Stimulated activated CD8-positive, alpha-beta memory T cell treated with anti-CD3 and anti-CD28 coated beads, Interleukin-12 subunit alpha, Interleukin-12 subunit beta, amount 100 ng/mL, for 24 hours (primary cell): ENCODE measurements around the gene TGM2.

Source experiments
- DNase-seq: peaks from one replicate; pipeline ENCODE4 v3.0.0-alpha.2; 2020; ENCODE audit errors: extremely low read depth

The TGM2 gene

DNA sequence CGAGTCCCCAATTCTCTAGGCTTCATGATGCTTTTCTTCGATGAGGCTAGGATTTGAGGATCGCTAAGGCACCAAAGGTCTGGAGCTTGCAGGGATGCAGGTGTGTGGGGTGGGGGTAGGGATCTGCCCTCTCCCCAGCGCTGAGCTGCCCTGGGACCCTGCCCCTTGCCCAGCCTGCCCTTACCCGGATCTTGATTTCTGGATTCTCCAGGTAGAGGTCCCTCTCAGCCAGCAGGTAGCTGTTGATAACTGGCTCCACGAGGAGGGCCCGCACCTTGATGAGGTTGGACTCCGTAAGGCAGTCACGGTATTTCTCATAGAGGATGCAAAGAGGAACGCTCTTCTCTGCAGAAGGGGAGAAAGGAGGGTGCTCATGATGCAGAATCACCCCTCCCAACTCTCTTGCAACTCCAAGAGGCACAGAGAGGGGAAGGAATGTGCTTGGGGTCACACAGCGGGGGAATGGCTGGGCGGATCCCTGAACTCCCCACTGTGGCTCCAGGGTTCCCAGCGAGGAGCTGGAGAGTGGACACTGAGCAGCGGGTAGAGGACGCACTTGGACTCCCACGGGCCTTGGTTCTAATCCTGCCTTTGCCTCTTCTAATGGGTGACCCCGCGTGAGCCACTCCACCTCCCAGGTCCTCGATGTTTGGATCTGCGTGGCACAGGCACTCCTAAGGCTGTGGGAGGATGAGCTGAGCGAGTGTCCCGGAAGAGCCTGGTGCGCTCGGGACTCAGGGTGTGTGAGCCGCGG is 32.7 kb downstream of the TGM2 start:
- DNase-seq: no peak

DNA sequence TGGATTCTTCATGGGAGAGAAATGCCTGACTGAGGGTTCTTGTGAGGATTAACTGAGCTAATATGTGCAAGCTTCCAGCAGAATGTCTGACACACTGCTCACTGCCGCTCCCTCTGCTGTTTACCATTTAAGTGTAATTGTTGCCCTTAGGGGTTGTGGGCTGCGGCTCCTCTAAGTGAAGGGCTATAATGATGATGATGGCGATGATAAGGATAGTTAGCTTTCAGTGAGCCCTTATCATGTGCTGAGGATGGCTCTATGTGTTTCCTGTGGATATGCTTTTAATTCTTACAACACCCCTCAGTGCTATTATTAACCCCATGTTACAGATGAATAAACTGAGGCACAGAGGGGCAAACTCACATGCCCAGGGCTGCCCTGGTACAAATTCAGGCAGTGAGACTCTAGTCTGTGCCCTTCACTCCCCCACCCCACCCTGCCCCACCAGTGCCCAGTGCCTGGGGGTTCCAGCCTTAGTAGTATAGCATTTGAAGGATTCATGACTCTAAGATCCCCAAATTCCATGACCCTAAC is 33.4 kb downstream of the TGM2 start:
- no peak for DNase-seq

DNA sequence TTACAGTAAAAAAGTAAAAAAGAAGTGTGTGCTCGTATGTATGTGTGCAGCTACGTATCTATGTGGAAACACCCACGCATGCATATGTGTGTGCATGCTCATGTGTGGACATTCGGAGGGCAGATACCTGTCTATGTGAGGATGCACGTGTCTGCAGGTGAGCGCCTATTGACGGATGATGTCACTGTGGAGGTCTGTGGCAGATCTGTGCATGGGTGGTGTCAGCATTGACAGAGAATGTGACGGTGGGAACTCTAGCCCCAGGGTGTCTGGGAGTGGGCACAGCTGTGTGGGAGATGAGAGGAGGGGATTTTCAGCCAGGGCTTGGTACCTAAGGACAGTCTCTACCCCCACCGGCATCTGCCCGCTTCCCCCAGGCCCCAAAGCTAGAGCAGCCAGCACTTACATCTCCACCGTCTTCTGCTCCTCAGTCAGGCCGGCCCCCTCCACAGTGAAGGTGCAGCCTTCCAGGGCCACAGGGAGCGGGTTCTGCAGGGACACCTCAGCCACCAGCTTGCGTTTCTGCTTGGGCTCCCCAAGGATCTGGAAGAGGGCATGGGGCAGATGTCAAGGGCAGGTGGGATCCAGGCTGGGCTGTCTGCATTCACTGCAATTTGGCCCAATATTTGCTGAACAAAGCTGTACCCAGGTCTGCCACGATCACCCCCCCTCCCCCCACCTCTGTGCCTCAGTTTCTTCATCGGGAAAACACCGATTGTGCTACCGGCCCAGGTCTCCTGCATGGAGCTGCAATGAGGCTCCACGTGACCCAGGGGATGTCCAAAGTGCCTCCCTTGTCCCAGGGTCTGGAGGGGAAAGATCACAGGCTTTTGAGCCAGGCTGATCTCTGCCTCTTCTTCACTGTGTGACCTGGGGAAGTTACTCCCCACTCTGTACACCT is 34.1 kb downstream of the TGM2 start:
- no peak for DNase-seq

- DNase-seq: no peak
These were observed 35.0 kb downstream of the TGM2 start for GRCh38 chr20:38129893-38130609.

DNA sequence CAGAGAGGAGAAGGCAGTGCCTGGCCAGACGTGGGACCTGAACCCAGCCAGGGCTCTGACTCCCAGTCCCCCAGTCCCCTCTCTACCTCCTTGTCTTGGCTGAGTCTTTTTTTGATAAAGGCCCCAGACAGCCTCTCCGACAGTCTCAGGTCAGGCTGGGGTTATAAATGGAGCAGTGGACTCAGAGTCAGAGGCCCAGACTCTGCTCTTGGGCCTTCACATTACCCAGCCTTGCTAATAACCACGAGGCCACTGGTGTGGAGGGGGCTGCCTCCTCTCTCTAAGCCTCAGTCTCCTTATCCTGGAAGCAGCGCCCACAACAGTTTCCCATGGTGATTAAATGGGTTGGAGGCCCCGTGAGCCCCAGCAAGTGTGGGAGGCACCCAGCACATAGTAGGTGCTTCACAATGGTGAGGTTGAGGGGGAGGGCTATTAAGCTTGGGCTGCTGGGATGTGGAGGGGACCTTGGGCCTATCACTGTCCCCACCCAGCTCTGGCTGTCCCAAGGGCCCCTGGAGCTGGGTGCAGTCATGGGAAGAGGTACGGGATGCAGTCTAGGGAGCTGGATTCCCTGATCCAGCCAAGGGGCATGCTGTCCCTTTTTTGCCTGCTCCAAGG is 35.7 kb downstream of the TGM2 start:
- DNase-seq: no peak

DNA sequence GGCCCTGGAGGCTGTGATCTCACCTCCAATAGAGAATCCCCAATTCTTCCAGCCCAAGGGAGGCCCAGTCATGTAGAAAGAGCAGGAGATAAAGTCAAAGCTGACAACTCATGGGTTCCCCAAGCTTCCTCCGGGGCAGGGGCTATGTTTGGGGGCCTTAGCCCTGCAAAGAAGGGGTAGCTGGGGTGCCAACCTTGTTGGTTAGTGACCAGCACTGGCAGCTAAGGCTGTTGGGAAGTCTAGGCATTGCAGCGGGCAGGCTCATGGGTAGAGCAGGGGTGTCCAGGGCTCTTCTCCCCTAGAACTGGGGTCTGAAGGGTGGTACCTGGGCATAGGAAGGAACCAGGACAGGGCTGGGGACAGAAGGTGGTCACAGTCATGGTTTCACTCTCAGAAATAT is 36.4 kb downstream of the TGM2 start:
- DNase-seq: no peak

DNA sequence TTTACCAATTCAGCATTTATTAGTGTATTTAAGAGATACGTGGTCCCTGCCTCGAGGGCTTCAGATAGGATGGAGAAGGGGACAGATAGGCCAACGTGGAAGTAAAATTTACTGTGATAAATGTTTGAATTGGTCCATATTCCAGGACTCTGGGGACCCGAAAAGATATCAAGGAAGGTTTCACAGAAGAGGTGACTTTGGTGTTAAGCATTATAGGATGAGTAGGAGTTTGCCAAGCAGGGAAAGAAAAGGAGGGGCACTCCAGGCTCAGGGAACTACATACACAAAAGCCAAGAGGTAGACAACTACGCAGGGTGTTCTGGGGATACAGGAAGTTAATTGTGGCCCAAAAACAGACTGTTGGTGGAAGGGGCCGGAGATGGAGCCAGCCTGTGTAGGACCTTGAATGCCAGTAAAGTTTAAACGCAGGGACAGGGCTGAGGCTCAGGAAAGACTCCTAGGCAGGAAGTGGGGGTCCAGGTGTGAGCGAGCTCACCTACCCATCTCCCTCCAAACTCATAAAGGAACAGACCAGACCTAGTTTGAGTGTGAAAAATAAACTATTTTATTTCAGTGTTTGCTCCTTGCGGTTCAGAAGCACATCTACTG is 37.0 kb downstream of the TGM2 start:
- no peak for DNase-seq

DNA sequence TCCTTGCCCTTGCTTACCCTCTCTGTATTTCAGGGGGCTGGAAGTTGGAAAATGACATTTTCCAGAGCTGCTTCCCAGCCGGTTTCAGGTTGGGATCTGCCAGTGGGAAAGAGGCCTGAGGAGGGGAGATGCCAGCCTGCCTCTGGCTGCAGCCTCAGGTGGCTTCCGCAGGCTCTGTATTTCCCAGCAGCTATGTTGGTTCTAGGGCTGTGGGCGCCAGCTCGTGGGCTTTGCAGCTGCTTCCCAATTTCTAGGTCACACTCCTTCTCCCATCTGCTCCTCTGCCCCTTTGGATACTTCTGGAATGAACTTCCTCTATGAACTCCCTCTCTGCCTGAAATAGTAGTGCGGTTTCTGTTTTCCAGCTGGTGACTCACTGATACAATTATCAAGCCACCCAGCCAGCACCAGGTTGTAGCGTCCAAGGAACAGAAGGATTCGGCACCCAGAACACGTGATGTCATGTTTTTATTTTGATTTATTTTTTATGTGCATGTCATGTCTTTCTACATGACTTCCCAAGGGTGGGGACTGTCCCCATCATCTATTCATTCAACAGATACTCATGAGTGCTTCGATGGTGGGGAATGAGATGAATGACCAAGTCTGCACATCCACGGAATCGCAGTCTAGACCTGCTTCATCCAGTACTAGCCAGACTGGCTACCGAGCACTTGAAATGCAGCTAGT is 38.0 kb downstream of the TGM2 start:
- DNase-seq: no peak

DNA sequence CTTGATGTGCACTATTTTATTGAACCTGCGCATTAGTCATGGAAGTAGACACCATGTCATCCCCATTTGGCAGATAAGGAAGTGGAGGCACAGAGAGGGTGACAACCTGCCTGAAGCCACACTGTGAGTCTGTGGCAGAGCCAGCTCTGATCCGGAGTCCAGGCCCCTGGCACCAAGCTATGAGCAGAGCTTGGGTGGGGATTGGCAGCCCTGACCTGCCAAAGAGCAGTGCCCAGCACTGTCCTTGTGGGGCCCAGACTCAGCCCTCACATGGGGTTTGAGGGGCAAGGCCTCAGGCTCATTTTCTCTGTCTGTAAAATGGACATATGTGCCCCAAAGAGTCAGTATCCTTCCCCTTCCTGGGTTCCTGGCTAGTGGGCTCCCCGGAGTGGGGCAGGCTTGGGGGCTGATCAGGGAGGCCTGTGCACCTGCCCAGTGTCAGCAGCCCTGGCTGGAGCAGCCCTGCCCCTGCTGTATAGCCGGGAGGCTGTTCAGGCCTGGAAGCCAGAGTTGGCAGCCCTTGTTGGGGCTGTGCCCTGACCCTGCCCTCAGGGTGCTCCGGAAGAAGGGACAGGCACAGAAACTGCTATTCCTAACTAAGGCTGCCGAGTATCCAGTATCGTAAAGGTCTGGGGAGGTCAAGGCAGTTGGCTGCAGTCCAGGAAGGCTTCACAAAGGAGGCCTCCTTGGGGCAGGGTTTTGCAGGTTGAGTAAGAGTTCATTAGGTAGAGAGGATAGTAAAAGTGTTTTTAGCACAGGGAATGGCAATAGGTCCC is 38.7 kb downstream of the TGM2 start:
- no peak for DNase-seq

DNA sequence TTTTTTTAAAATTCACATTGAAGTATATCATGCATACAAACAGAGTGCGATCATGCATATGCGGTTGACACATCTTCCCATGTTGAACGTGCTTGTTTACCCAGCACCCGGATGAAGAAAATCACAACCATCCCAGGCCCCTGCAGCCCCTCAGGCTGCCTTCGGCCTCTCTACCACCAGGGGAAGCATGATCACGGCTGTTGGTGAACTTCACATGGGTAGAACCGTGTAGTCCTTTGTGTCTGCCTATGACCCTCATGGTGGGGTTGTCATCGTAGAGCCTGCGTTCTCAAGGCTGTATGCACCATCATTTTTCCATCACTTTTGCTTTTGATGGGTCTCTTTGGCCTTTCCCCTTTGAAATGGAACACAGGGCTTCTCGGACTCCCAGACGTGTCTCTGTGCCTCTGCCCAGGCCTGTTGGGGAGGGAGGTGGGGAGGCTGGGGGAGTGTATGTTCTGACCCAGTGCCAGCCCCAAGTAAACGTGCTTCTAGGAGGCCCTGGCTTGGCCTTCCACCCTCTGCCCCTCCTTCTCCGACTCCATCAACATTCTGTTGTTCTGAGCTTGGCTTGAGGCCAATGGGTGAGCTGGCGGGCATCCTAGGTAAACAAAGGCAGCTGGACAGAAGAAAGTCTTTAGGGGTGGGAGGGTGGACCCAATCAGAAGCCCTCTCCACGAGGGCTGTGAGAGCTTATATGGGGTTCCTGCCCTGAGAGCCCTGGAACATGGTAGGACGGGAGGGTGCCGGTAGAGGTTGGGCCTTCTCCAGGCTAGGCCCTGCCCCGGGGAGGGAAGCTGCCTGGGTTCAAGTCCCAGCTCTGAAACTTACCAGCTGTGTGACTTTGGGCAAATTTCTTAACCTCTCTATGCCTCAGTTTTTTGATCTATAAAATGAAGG is 39.7 kb downstream of the TGM2 start:
- DNase-seq: no peak

DNA sequence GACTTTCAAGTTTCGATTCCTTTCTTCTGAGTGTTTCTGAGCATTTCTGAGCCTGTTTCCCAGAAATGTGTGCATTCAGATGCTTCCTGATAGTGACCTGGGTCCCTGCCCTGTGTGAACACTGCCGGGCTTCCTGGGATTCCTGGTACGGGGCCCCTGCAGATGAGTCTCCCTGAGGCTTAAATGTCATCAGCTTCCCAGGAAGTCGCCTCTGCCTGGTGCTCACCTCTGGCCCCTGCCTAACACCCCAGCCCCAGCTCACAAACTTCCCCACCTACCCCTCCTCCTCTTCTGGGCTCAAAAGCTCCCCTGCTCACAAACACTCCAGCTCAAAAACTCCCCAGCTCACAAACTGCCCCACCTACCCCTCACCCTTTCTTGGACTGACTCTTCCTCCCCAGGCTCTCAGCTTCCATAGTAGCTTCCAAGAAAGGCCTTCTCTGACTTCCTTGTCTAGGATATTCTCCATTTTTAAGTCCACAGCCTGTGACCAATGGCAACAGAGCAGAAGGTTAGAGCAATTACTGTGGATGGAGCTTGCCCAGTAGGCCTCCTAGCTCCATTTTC is 42.0 kb downstream of the TGM2 start:
- no peak for DNase-seq

GRCh38 chr20:38121741-38122140 is 43.3 kb downstream of the TGM2 start:
- no peak for DNase-seq

DNA sequence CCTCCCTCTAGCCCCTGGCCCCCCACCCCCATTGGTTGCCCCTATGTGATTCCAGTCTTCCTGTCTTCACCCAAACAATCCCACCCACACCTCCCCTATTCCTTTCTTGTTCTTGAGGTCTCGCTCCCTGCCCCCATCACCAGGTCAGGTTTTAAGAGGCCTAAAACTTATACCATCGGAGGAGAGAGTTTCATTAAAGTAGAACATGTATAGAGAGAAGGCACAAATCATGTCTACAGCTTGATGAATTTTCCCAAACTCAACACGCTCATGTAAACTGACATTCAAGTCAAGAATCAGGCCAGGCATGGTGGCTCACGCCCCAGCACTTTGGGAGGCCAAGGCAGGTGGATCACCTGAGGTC is 44.5 kb downstream of the TGM2 start:
- no peak for DNase-seq

- no peak for DNase-seq
These were observed 45.6 kb downstream of the TGM2 start for GRCh38 chr20:38119446-38119845.

DNA sequence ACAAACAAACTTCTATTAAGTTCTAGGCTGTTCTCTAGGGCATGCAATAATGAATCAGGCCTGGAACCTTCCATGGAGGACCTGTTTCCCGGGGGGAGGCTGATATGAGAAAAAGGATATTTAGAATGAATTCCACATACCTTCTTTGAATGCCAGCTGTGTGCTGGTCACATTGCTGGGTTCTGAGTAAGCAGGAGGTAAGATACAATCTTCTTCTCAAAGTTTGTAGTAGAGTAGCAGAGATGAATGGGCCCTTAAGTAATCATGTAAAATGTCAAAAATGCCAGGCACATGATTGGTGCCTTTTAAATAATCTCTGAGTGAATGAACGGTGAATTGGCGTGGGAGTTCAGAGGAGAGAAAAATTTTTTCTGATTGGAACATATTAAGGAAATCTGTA is 47.4 kb downstream of the TGM2 start:
- no peak for DNase-seq

- DNase-seq: no peak
These were observed 47.9 kb downstream of the TGM2 start for GRCh38 chr20:38117205-38117604.

GRCh38 chr20:38116409-38117165 is 48.5 kb downstream of the TGM2 start:
- no peak for DNase-seq

GRCh38 chr20:38115896-38116295 is 49.2 kb downstream of the TGM2 start:
- no peak for DNase-seq
